ENCODE measurements around the gene MMD2.
"Not testable (repeated sequence)": the region's sequence is repeated elsewhere in the genome, so short reads cannot be mapped to it uniquely, and the experiment has no call there.

Gene MMD2

GRCh38 chr7:4995429-4995969 is 36.5 kb upstream of the MMD2 start:
- TF ChIP-seq Cebpa-rat (IDR thresholded peaks at IDR 0.05), result no peak
- Histone ChIP-seq H3K4me3 (no peak overlapping the region), H3K4me1 (peaks cover 0 to 9% (median 3%) of the 10 kb centered on the region in 10 experiments; a peak in 8 of 20 replicates), H3K4me2 (no peak overlapping the region), H3K36me3 (peaks cover 85 to 100% (median 93%) of the 10 kb centered on the region in 11 experiments), H3K9ac (no peak overlapping the region), H3K27me3 (no peaks in the 10 kb centered on the region), H4K20me1 (peaks cover 0 to 44% (median 26%) of the 10 kb centered on the region in 11 experiments; a peak in 16 of 22 replicates), H3K27ac (no peak overlapping the region), H3K9me3 (replicated peaks in 1 of 11) (no peaks in the 10 kb centered on the region)

DNA sequence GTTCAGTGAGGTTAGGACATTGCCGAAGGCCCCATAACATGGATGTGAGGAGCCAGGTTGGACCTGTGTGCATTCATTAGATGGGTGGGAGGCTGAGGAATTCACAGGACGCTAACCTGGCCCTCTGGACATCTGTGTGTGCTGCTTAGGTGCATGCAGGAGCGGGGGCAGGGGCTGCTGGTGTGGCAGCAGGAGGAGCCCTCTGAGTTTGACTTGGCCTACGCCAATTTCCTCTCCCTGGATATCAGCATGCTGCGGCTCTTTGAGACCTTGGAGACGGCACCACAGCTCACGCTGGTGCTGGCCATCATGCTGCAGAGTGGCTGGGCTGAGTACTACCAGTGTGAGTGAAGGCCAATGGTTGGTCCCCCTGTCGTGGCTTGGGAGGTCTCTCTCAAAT is 34.5 kb upstream of the MMD2 start:
- Histone ChIP-seq H3K27ac (no peak overlapping the region), H3K4me1 (peaks cover 0 to 24% (median 7%) of the 10 kb centered on the region in 10 experiments; a peak in 10 of 20 replicates), H3K9me3 (replicated peaks in 1 of 11) (no peaks in the 10 kb centered on the region), H4K20me1 (peaks cover 0 to 44% (median 26%) of the 10 kb centered on the region in 11 experiments; a peak in 16 of 22 replicates), H3K36me3 (peaks cover 83 to 100% (median 94%) of the 10 kb centered on the region in 11 experiments), H3K4me2 (no peak overlapping the region), H3K4me3 (no peak overlapping the region), H3K27me3 (no peaks in the 10 kb centered on the region), H3K9ac (no peak overlapping the region)
- no peak for TF ChIP-seq Cebpa-rat (IDR thresholded peaks at IDR 0.05)

DNA sequence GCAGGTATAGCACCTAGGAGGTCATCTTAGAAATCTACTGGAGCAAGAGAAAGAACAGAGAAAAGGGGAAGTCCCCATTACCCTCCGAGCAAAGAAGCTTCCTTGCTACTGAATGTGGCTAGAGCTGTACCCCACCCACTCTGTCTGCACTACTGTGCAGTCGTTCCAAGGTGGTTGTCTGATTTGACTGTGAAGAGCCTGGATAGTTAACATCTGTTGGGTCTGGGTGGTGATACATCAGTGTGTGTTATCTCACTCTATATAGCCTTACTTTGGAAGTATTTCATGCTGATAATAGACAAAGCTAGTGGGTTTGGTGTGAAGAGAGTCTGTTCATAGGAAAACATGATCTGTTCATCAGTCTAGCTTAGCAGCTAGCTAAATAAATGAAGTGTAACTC is 23.8 kb upstream of the MMD2 start:
- not testable (repeated sequence) for H3K4me3 ChIP-seq, H3K27ac ChIP-seq, H3K9ac ChIP-seq, H3K27me3 ChIP-seq, H3K4me2 ChIP-seq, H3K4me1 ChIP-seq
- Histone ChIP-seq H3K9me3 (replicated peaks in 1 of 11) (peaks cover 0 to 24% (median 14%) of the 10 kb centered on the region in 11 experiments; a peak in 18 of 22 replicates), H3K36me3 (peaks cover 70 to 100% (median 87%) of the 10 kb centered on the region in 11 experiments), H4K20me1 (peaks cover 0 to 38% (median 9%) of the 10 kb centered on the region in 11 experiments; a peak in 11 of 22 replicates)

- not testable (repeated sequence) for H3K27ac ChIP-seq, H3K27me3 ChIP-seq, H3K4me1 ChIP-seq, H3K4me2 ChIP-seq, H3K4me3 ChIP-seq, H3K9ac ChIP-seq
- Histone ChIP-seq H3K36me3 (peaks cover 70 to 100% (median 87%) of the 10 kb centered on the region in 11 experiments), H4K20me1 (peaks cover 0 to 49% (median 12%) of the 10 kb centered on the region in 11 experiments; a peak in 11 of 22 replicates), H3K9me3 (replicated peaks in 1 of 11) (peaks cover 0 to 24% (median 14%) of the 10 kb centered on the region in 11 experiments; a peak in 18 of 22 replicates)
These were observed 22.4 kb upstream of the MMD2 start for GRCh38 chr7:4981295-4981890.

DNA sequence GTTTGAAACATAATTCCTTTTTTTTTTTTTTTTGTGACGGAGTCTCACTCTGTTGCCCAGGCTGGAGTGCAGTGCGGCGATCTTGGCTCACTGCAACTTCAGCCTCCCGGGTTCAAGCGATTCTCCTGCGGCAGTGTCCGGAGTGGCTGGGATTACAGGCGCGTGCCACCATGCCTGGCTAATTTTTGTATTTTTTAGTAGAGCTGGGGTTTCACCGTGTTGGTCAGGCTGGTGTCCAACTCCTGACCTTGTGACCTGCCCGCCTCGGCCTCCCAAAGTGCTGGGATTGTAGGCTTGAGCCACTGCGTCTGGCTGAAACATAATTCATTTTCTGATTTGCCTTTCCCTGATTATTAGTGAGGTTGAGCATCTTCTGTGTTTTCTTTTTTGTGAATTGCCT is 16.6 kb upstream of the MMD2 start:
- not testable (repeated sequence) for H3K27ac ChIP-seq, H3K27me3 ChIP-seq
- H3K4me2 ChIP-seq, result peak overlapping the region; percentile 69 to 97 (median 88)
- peaks cover 8 to 46% (median 21%) of the 10 kb centered on the region in 11 experiments; a peak in 18 of 22 replicates for H4K20me1 ChIP-seq
- peaks cover 11 to 21% (median 12%) of the 10 kb centered on the region in 10 experiments for H3K4me1 ChIP-seq
- H3K9ac ChIP-seq, result peak overlapping the region in 7 of 11 experiments; percentile 13 to 91 (median 86); a peak in 9 of 22 replicates
- peaks cover 41 to 47% (median 45%) of the 10 kb centered on the region in 11 experiments for H3K36me3 ChIP-seq
- peaks cover 0 to 16% (median 8%) of the 10 kb centered on the region in 11 experiments; a peak in 13 of 22 replicates for H3K9me3 ChIP-seq (replicated peaks in 1 of 11)
- peak overlapping the region in 7 of 10 experiments; percentile 69 to 93 (median 86); a peak in 11 of 20 replicates for H3K4me3 ChIP-seq

GRCh38 chr7:4973728-4974198 is 14.8 kb upstream of the MMD2 start:
- Histone ChIP-seq H3K4me3 (peak overlapping the region; percentile 69 to 93 (median 86)), H3K9me3 (replicated peaks in 1 of 11) (peaks cover 0 to 7% (median 2%) of the 10 kb centered on the region in 11 experiments; a peak in 3 of 22 replicates), H3K4me1 (peaks cover 11 to 21% (median 12%) of the 10 kb centered on the region in 10 experiments), H3K4me2 (peak overlapping the region; percentile 66 to 97 (median 88); a peak in 19 of 22 replicates), H3K9ac (peak overlapping the region; percentile 81 to 91 (median 86)), H3K27me3 (no peaks in the 10 kb centered on the region), H3K36me3 (peaks cover 24 to 28% (median 27%) of the 10 kb centered on the region in 11 experiments), H4K20me1 (peaks cover 8 to 44% (median 21%) of the 10 kb centered on the region in 11 experiments; a peak in 18 of 22 replicates), H3K27ac (peak overlapping the region; percentile 67 to 85 (median 81))
- TF ChIP-seq Cebpa-rat (IDR thresholded peaks at IDR 0.05), result no peak

- not testable (repeated sequence) for H3K4me2 ChIP-seq; H3K27ac ChIP-seq; H3K4me3 ChIP-seq; H3K27me3 ChIP-seq; H3K9ac ChIP-seq; H3K9me3 ChIP-seq (replicated peaks in 1 of 11)
- Histone ChIP-seq H3K4me1 (peaks cover 11 to 21% (median 12%) of the 10 kb centered on the region in 10 experiments), H4K20me1 (peaks cover 8 to 31% (median 21%) of the 10 kb centered on the region in 11 experiments; a peak in 18 of 22 replicates), H3K36me3 (peaks cover 11 to 15% (median 14%) of the 10 kb centered on the region in 11 experiments)
These were observed 13.5 kb upstream of the MMD2 start for GRCh38 chr7:4972446-4972845.

GRCh38 chr7:4965295-4966022 is 6.5 kb upstream of the MMD2 start:
- Histone ChIP-seq H3K9me3 (replicated peaks in 1 of 11) (no peaks in the 10 kb centered on the region), H3K4me2 (no peak overlapping the region), H4K20me1 (no peaks in the 10 kb centered on the region), H3K4me3 (no peak overlapping the region), H3K36me3 (no peaks in the 10 kb centered on the region), H3K27ac (no peak overlapping the region), H3K4me1 (no peaks in the 10 kb centered on the region), H3K9ac (no peak overlapping the region), H3K27me3 (peaks cover 0 to 2% (median 0%) of the 10 kb centered on the region in 11 experiments; a peak in 1 of 22 replicates)
- TF ChIP-seq Cebpa-rat (IDR thresholded peaks at IDR 0.05), result no peak

- H3K27me3 ChIP-seq, result peaks cover 0 to 5% (median 0%) of the 10 kb centered on the region in 11 experiments; a peak in 2 of 22 replicates
- no peak overlapping the region for H3K9ac ChIP-seq
- no peak overlapping the region for H3K4me2 ChIP-seq
- H3K4me1 ChIP-seq, result no peaks in the 10 kb centered on the region
- no peak for TF ChIP-seq Cebpa-rat (IDR thresholded peaks at IDR 0.05)
- H3K9me3 ChIP-seq (replicated peaks in 1 of 11), result no peaks in the 10 kb centered on the region
- no peaks in the 10 kb centered on the region for H4K20me1 ChIP-seq
- no peak overlapping the region for H3K27ac ChIP-seq
- no peak overlapping the region for H3K4me3 ChIP-seq
- no peaks in the 10 kb centered on the region for H3K36me3 ChIP-seq
These were observed 5.5 kb upstream of the MMD2 start for GRCh38 chr7:4964506-4964905.
